Neural crest cell (in vitro differentiated cells): ENCODE measurements around the gene ILK. TPM values are rescaled to one million over a fixed set of nuclear protein-coding genes. Genes with fewer than 3 reads are reported as not detected.

Experiments
- DNase-seq: peaks from one replicate; pipeline ENCODE4 v3.0.0; 2021; ENCODE audit warnings: low read depth, mixed read lengths, low spot score
- H3K27ac Mint-ChIP-seq: one replicate; pipeline ENCODE4 v1.8.0; 2021; ENCODE audit warnings: mild to moderate bottlenecking, mixed read lengths; ENCODE audit not compliant: unreplicated experiment
- H3K27me3 Mint-ChIP-seq: 2 replicates; pipeline ENCODE4 v1.8.0; 2021; ENCODE audit warnings: low read depth, mild to moderate bottlenecking, mixed read lengths
- H3K36me3 Mint-ChIP-seq: 2 replicates; pipeline ENCODE4 v1.8.0; 2021; ENCODE audit warnings: low read depth, mild to moderate bottlenecking, mixed read lengths
- H3K4me1 Mint-ChIP-seq: 2 replicates; pipeline ENCODE4 v1.8.0; 2021; ENCODE audit warnings: mixed read lengths
- H3K4me3 Mint-ChIP-seq: one replicate; pipeline ENCODE4 v1.8.0; 2021; ENCODE audit warnings: mild to moderate bottlenecking, mixed read lengths
- H3K9me3 Mint-ChIP-seq: 2 replicates; pipeline ENCODE4 v1.8.0; 2021; ENCODE audit warnings: mixed read lengths
- long read RNA-seq: library from polyadenylated mRNA; unstranded; transcript quantifications from one replicate; pipeline ENCODE4 v2.0.0, GENCODE V29; 2020
- total RNA-seq: library from RNA; stranded (reverse); gene quantifications from 2 replicates; pipeline ENCODE4 v1.2.1, GENCODE V29; 2021
- TF ChIP-seq, protein P1 (sequence below): fragments of 200-600 bp; sonication (generic); conservative IDR thresholded peaks from 2 replicates; pipeline ENCODE4 v1.5.0; 2021; ENCODE audit warnings: antibody characterized with exemption, mild to moderate bottlenecking

Gene ILK
- total RNA-seq, result 120 and 121 TPM in 2 replicates
- long read RNA-seq, transcript ILK-201 (13 exons, 1,802 nt), result major isoform, 21 of 60 reads
- long read RNA-seq, transcript ILK-203 (13 exons, 1,692 nt), result major isoform, 21 of 60 reads
- long read RNA-seq, partial matches to known transcripts, result 5 of 60 reads
- long read RNA-seq, other reads (novel, unspliced or antisense), result 8 of 60 reads

DNA sequence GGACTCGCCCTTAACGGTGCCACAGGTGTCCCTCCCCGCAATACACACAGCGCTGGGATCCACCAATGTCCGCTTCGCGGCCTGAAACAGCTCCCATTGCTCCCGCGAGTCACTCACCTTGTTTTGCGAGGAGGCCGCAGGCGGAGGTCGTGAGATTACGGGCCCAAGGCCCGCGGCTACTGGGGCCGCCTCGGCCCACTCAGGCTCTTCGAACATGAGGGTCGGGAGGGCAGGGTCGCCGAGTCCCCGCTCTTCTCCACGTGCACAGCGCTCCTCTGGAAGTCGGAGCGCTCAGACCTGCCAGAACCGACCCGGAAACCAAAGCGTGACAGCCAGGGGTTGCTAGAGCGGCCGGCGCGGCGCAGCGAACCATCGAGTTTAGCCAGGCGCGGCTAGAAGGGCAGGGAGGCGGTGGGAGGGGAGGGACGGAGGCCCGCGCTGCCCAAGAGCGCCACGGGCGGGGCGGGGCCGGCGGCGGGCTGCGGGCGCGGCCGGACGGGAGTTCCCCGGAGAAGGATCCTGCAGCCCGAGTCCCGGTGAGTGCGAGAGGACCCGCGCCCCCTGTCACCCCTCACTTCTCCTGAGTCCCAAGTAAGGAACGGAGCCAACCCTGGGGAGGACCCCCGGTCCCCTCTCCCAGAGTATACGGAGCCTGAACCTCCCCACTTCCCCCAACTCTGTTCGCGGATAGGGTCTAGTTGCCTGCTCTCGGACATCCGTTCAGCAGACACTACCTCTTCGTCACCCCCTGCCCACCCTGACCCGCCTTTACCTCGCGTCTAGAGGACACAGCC, at the start of gene ILK, which contains the start of gene RRP8:
Gene ILK (plus strand): TSS at position 488 of the 794 bp plus-strand sequence. CDS start 498 bp downstream, outside the sequence.
Gene RRP8 (minus strand): TSS at position 330 of the 794 bp plus-strand sequence. CDS start 114 bp downstream, at position 216.
- Mint-ChIP-seq H3K27me3 (no peaks in the 10 kb centered on the region), H3K9me3 (no peaks in the 10 kb centered on the region), H3K4me1 (peaks cover 19% of the 10 kb centered on the region), H3K36me3 (peaks cover 9% of the 10 kb centered on the region), H3K4me3 (no peak within 1 kb of the TSS), H3K27ac (no peak within 1 kb of the TSS)
- TF ChIP-seq, protein P1, sequence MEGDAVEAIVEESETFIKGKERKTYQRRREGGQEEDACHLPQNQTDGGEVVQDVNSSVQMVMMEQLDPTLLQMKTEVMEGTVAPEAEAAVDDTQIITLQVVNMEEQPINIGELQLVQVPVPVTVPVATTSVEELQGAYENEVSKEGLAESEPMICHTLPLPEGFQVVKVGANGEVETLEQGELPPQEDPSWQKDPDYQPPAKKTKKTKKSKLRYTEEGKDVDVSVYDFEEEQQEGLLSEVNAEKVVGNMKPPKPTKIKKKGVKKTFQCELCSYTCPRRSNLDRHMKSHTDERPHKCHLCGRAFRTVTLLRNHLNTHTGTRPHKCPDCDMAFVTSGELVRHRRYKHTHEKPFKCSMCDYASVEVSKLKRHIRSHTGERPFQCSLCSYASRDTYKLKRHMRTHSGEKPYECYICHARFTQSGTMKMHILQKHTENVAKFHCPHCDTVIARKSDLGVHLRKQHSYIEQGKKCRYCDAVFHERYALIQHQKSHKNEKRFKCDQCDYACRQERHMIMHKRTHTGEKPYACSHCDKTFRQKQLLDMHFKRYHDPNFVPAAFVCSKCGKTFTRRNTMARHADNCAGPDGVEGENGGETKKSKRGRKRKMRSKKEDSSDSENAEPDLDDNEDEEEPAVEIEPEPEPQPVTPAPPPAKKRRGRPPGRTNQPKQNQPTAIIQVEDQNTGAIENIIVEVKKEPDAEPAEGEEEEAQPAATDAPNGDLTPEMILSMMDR, result no peak
- DNase-seq, result peak; percentile 83

DNA sequence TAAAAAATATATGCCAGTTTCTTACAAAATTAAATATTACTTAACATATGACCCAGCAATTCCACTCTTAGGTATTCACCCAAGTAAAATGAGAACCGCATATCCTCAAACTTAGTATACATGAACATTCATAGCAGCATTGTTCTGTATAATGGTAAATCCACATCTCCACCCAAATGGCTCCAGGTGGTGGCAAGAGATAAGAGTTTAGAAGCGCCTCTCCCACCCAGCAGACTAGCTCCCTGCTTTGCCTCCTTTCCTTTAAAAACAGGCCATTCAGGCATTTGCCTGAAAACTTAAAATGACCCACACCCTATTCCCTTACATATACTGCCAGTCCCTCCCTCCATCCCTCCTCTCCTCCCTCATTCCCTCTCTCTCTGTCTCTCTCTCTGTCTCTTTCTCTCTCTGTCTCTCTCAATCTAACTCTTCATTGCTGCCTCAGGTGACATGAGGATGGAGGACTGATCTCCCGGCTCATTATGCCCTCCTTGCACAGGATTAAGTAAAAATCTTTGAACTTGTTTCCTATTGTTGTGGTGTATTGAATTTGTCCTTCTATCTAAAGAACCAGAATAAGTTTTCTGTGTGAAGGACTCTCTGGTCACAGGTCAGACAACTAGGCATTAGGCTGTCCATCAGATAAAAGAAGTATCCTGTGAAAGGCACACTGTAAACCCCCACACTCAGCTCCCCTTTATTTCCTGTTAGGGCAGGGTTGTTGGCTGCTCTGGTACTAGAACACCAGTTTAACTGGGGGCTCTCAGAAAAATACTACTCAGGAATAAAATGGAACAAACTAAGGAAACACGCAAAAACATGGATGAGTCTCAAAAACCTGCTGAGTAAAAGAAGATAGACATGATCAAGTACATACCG, 48.5 kb upstream of the ILK start:
- H3K36me3 Mint-ChIP-seq, result peaks cover 2% of the 10 kb centered on the region
- TF ChIP-seq, protein P1, result no peak
- H3K9me3 Mint-ChIP-seq, result no peaks in the 10 kb centered on the region
- no peak overlapping the region for H3K27ac Mint-ChIP-seq
- H3K4me3 Mint-ChIP-seq, result no peak overlapping the region
- H3K27me3 Mint-ChIP-seq, result no peaks in the 10 kb centered on the region
- no peak for DNase-seq
- H3K4me1 Mint-ChIP-seq, result peaks cover 7% of the 10 kb centered on the region

DNA sequence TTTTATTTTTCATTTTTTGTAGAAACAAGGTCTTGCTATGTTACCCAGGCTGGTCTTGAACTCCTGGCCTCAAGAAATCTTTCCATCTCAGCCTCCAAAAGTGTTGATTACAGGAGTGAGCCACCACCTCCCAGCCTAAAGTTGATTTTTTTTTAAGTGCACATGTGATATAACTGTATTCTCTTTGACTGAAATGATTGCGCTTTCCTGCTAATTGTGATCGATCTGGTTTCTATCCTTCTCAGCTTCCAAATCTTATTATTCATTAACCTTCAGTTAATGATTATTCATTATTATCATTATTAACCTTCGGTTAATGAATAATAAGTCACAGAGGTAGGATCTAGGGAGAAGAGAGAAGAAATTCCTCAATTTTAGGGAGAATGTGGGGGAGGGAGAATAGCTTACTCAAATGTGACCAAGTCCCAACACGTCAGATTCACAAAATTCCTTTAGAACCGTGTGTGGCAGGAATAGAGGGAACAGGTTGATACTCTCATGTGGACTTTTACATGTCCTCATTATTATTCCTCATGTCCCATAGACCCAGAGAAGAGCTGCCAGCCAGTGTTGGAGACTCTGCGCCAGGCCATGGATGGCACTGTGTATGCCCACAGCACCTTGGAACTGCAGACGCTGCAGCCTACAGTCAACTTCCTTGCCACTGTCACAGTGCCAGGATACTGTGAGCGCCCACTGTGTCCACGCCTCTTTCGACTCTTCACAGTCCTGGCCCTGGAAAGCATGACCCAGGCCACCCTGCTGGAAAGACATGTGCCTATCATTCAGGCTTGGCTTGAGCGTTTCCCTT, 47.2 kb upstream of the ILK start:
- peaks cover 2% of the 10 kb centered on the region for H3K36me3 Mint-ChIP-seq
- peak overlapping the region; percentile 83 for H3K27ac Mint-ChIP-seq
- no peaks in the 10 kb centered on the region for H3K27me3 Mint-ChIP-seq
- no peaks in the 10 kb centered on the region for H3K9me3 Mint-ChIP-seq
- DNase-seq, result no peak
- peaks cover 7% of the 10 kb centered on the region for H3K4me1 Mint-ChIP-seq
- TF ChIP-seq, protein P1, result no peak
- H3K4me3 Mint-ChIP-seq, result no peak overlapping the region

DNA sequence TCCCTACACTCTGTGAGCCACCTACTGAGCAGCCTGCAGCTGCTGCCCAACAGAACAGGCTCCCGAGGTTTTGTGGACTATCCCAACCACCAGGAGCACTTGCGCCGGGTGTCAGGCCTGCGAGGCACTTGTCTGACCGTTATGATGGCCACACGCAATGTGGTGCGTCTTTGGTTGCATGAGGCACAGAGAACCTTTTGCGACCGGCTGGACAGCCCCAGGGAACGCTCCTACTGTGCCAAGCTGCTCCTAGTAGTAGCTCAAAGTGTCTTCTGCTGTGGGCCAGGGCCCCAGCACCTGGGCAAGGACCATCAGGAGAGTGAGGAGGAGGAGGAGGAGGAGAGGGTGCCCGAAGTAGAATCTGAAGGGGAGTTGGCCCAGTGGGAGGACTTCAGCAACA, 46.5 kb upstream of the ILK start:
- Mint-ChIP-seq H3K9me3 (no peaks in the 10 kb centered on the region), H3K4me3 (no peak overlapping the region), H3K4me1 (peaks cover 7% of the 10 kb centered on the region), H3K27ac (no peak overlapping the region), H3K27me3 (no peaks in the 10 kb centered on the region), H3K36me3 (peaks cover 2% of the 10 kb centered on the region)
- DNase-seq, result no peak
- TF ChIP-seq, protein P1, result no peak
